ENCODE data around the gene COCH. TPM values are rescaled to one million over a fixed set of nuclear protein-coding genes. Genes with fewer than 3 reads are reported as not detected.
A peak's percentile ranks its signal among the peaks of the same experiment; 100 is the strongest.

COCH gene
- total RNA-seq, 1 experiment from 2014 or later = 4.2 TPM

GRCh38 chr14:30875788-30876053, 1.4 kb downstream of the COCH start:
- intact Hi-C loops (cut with micrococcal nuclease) = no loop called here
- H2AFZ ChIP-seq (ENCODE audit: low read length) = no peak overlapping the region
- no peaks in the 10 kb centered on the region for H3K9me2 ChIP-seq (replicated peaks; ENCODE audit: low read length)
- BruUV-seq (replicated peaks) = TSS peak; percentile 26
- POLR2A ChIA-PET (ENCODE audit: unreplicated experiment) = no interaction called here
- no peak overlapping the region for H3K9ac ChIP-seq (ENCODE audit: low read length)
- no peak for DNase-seq
- no peaks in the 10 kb centered on the region for H3K4me1 ChIP-seq (ENCODE audit: insufficient read depth, low read length)
- H3K36me3 ChIP-seq (ENCODE audit: low read depth, low read length) = no peaks in the 10 kb centered on the region
- no peak for ATAC-seq
- no peaks in the 10 kb centered on the region for H4K20me1 ChIP-seq (ENCODE audit: low read length)
- no peaks in the 10 kb centered on the region for H3K79me2 ChIP-seq (ENCODE audit: low read length)
- TF ChIP-seq EZH2 (IDR thresholded peaks at IDR 0.05; ENCODE audit: low read length, unreplicated experiment) (no peak), EZH2phosphoT487 (IDR thresholded peaks at IDR 0.05; ENCODE audit: borderline replicate concordance, low read length) (no peak), CTCF (conservative IDR thresholded peaks at IDR 0.05; ENCODE audit: low read depth, low read length) (no peak)
- H3K27me3 ChIP-seq (ENCODE audit: low read length) = no peaks in the 10 kb centered on the region
- H3K4me2 ChIP-seq (ENCODE audit: low read length) = no peak overlapping the region
- CTCF ChIA-PET = no interaction called here
- no peak overlapping the region for H3K27ac ChIP-seq (ENCODE audit: low read length)
- H3F3A ChIP-seq (ENCODE audit: low read length, unreplicated experiment) = no peaks in the 10 kb centered on the region
- no peaks in the 10 kb centered on the region for H3K9me3 ChIP-seq (ENCODE audit: low read length)
- no peak overlapping the region for H3K4me3 ChIP-seq (ENCODE audit: low read length)

- H3K9me3 ChIP-seq (ENCODE audit: low read length) = no peaks in the 10 kb centered on the region
- H3K27ac ChIP-seq (ENCODE audit: low read length) = no peak overlapping the region
- H4K20me1 ChIP-seq (ENCODE audit: low read length) = no peaks in the 10 kb centered on the region
- no peaks in the 10 kb centered on the region for H3K36me3 ChIP-seq (ENCODE audit: low read depth, low read length)
- no TSS peak for BruUV-seq (replicated peaks)
- no peak overlapping the region for H3K4me2 ChIP-seq (ENCODE audit: low read length)
- intact Hi-C loops (cut with micrococcal nuclease) = no loop called here
- CTCF ChIA-PET = no interaction called here
- DNase-seq (no peak), ATAC-seq (no peak)
- no peak overlapping the region for H2AFZ ChIP-seq (ENCODE audit: low read length)
- no peaks in the 10 kb centered on the region for H3K4me1 ChIP-seq (ENCODE audit: insufficient read depth, low read length)
- H3K79me2 ChIP-seq (ENCODE audit: low read length) = no peaks in the 10 kb centered on the region
- no peaks in the 10 kb centered on the region for H3K9me2 ChIP-seq (replicated peaks; ENCODE audit: low read length)
- no peak for TF ChIP-seq EZH2phosphoT487 (IDR thresholded peaks at IDR 0.05; ENCODE audit: borderline replicate concordance, low read length)
- no peak for TF ChIP-seq EZH2 (IDR thresholded peaks at IDR 0.05; ENCODE audit: low read length, unreplicated experiment)
- TF ChIP-seq CTCF (conservative IDR thresholded peaks at IDR 0.05; ENCODE audit: low read depth, low read length) = no peak
- no peak overlapping the region for H3K9ac ChIP-seq (ENCODE audit: low read length)
- POLR2A ChIA-PET (ENCODE audit: unreplicated experiment) = no interaction called here
- no peak overlapping the region for H3K4me3 ChIP-seq (ENCODE audit: low read length)
- H3K27me3 ChIP-seq (ENCODE audit: low read length) = no peaks in the 10 kb centered on the region
- no peaks in the 10 kb centered on the region for H3F3A ChIP-seq (ENCODE audit: low read length, unreplicated experiment)
Observed at GRCh38 chr14:30876692-30877091, 2.3 kb downstream of the COCH start.

- H3K9ac ChIP-seq (ENCODE audit: low read length) = no peak overlapping the region
- ATAC-seq (no peak), DNase-seq (no peak)
- no peak overlapping the region for H3K4me3 ChIP-seq (ENCODE audit: low read length)
- H4K20me1 ChIP-seq (ENCODE audit: low read length) = no peaks in the 10 kb centered on the region
- no peaks in the 10 kb centered on the region for H3K9me2 ChIP-seq (replicated peaks; ENCODE audit: low read length)
- TF ChIP-seq EZH2 (IDR thresholded peaks at IDR 0.05; ENCODE audit: low read length, unreplicated experiment) (no peak), CTCF (conservative IDR thresholded peaks at IDR 0.05; ENCODE audit: low read depth, low read length) (no peak)
- intact Hi-C loops (cut with micrococcal nuclease) = no loop called here
- no peak overlapping the region for H3K27ac ChIP-seq (ENCODE audit: low read length)
- no peaks in the 10 kb centered on the region for H3K36me3 ChIP-seq (ENCODE audit: low read depth, low read length)
- BruUV-seq (replicated peaks) = no TSS peak
- H2AFZ ChIP-seq (ENCODE audit: low read length) = no peak overlapping the region
- no peaks in the 10 kb centered on the region for H3K9me3 ChIP-seq (ENCODE audit: low read length)
- POLR2A ChIA-PET (ENCODE audit: unreplicated experiment) = no interaction called here
- no peaks in the 10 kb centered on the region for H3K27me3 ChIP-seq (ENCODE audit: low read length)
- CTCF ChIA-PET = no interaction called here
- H3K4me2 ChIP-seq (ENCODE audit: low read length) = no peak overlapping the region
- no peaks in the 10 kb centered on the region for H3K79me2 ChIP-seq (ENCODE audit: low read length)
- H3F3A ChIP-seq (ENCODE audit: low read length, unreplicated experiment) = no peaks in the 10 kb centered on the region
- H3K4me1 ChIP-seq (ENCODE audit: insufficient read depth, low read length) = no peaks in the 10 kb centered on the region
Observed at GRCh38 chr14:30882431-30882830, 8.1 kb downstream of the COCH start.
